Activated CD8-positive, alpha-beta T cell treated with anti-CD3 and anti-CD28 coated beads, Interleukin-2, amount 10 ng/mL, durations not matched to agents 7 days and 5 days (primary cell): ENCODE measurements around the gene MBD6. TPM values are rescaled to one million over a fixed set of nuclear protein-coding genes. Genes with fewer than 3 reads are reported as not detected.

Experiments used
- ATAC-seq: fragments of 150-1000 bp; cut with Tn5 transposase; one replicate; pipeline ENCODE4 v1.10.0; 2021; ENCODE audit warnings: moderate library complexity
- CTCF ChIA-PET: fragments of 350-600 bp; sonication (Branson Sonifier 250); formaldehyde crosslinking; loops from one replicate; lab custom pipeline; 2021; ENCODE audit warnings: antibody characterized with exemption; lab: Charles Lee
- POLR2A ChIA-PET: fragments of 350-600 bp; sonication (Branson Sonifier 250); formaldehyde crosslinking; loops from one replicate; lab custom pipeline; 2021; ENCODE audit warnings: antibody characterized with exemption; lab: Charles Lee
- DNase-seq: peaks from one replicate; pipeline ENCODE4 v3.0.0-alpha.2; 2020
- H3K27ac Mint-ChIP-seq: one replicate; pipeline ENCODE4 v1.8.0; 2021; ENCODE audit warnings: mild to moderate bottlenecking, mixed read lengths
- H3K27me3 Mint-ChIP-seq: one replicate; pipeline ENCODE4 v1.8.0; 2021; ENCODE audit warnings: low read depth, mixed read lengths
- H3K36me3 Mint-ChIP-seq: one replicate; pipeline ENCODE4 v1.8.0; 2021; ENCODE audit warnings: low read depth, mixed read lengths
- H3K4me1 Mint-ChIP-seq: one replicate; pipeline ENCODE4 v1.8.0; 2021; ENCODE audit warnings: low read depth, mixed read lengths
- H3K4me3 Mint-ChIP-seq: one replicate; pipeline ENCODE4 v1.8.0; 2021; ENCODE audit warnings: mild to moderate bottlenecking, mixed read lengths
- H3K9me3 Mint-ChIP-seq: one replicate; pipeline ENCODE4 v1.8.0; 2022; ENCODE audit warnings: mixed read lengths; ENCODE audit not compliant: insufficient read depth
- total RNA-seq, 2 experiments: library from RNA; stranded (reverse); gene quantifications; one replicate each; pipeline ENCODE4 v1.2.3, GENCODE V29; 2021

MBD6 gene
- total RNA-seq, 2 experiments from 2014 or later, result 68.4 to 71.4 TPM

DNA sequence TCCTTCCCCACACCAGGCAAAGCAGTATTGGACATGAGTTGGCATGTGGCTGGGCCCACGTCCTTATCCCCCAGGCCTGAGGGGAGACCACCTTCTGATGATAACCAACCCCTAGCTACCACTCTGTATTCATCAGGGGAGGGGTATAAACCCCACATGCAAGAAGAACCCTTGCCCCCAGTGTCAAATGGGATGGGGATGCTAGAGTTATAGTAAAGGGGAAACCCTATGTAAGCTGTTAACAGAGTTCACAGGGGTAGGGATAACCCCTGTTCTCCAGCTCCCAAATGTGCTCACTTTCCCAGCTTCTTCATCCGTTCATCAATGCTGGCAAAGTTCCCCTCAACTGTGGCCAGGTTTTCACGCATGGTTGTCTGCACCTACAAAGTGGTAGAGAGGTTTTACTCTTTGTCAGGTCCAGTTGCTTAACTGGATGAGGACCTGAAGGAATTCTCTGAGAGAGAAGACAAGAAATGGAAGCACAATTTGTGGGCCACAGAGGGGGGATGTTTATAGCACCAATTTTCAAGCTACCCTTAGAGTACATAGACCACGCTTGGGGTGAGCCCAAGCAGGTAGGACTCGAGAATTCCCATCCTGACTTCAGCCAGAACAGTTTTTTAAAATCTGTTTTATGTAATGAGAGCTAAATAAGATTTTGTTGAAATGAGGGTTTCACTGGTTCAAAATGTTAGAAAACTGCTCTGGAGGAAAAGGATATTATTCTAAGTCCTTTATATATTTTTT is 7.9 kb downstream of the MBD6 start:
- Mint-ChIP-seq H3K4me1 (peaks cover 7% of the 10 kb centered on the region), H3K27me3 (no peaks in the 10 kb centered on the region), H3K4me3 (no peak overlapping the region), H3K36me3 (peaks cover 58% of the 10 kb centered on the region), H3K9me3 (no peaks in the 10 kb centered on the region), H3K27ac (no peak overlapping the region)
- DNase-seq, result no peak
- ChIA-PET POLR2A (interaction anchor here (0.7 to 2.7 kb wide), 2 partner anchors 10 to 101 kb away, joined by 3 to 9 read pairs; partner anchors contain the start of gene DDIT3), CTCF (interaction anchor here (1.2 to 2.0 kb wide), 3 partner anchors 8 to 90 kb away, joined by 3 to 4 read pairs (median 4); partner anchors contain the start of gene DCTN2)
- no peak for ATAC-seq

DNA sequence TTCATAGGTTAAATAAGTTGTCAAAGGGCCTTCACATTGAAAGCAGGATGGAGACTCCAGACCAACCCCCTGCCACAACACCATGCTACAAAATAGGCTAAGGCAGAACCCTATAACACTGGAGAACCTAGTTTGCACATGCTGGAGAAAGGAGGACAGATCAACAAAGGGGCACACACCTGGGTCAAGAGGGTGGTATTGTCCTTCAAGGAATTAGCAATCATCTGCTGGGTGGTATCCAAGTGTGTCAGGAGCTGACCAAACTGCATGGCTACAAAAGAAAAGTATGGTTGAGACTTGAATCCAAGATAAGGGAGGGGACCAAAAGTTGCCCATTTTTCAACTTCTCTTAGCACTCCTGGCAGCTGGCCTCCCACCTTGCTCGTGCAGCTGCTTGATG is 9.2 kb downstream of the MBD6 start:
- peaks cover 3% of the 10 kb centered on the region for H3K4me1 Mint-ChIP-seq
- peaks cover 54% of the 10 kb centered on the region for H3K36me3 Mint-ChIP-seq
- H3K4me3 Mint-ChIP-seq, result no peak overlapping the region
- no peak for DNase-seq
- POLR2A ChIA-PET, result interaction anchor here (2.7 to 6.6 kb wide), 2 partner anchors 8 to 12 kb away, joined by 9 to 29 read pairs; partner anchors contain the start of gene DDIT3
- no peaks in the 10 kb centered on the region for H3K27me3 Mint-ChIP-seq
- peak overlapping the region; percentile 39 for H3K27ac Mint-ChIP-seq
- no peaks in the 10 kb centered on the region for H3K9me3 Mint-ChIP-seq
- CTCF ChIA-PET, result interaction anchor here (2.0 kb wide), 1 partner anchor 15 kb away, joined by 4 read pairs; the partner anchor contains the start of gene DCTN2
- ATAC-seq, result no peak

DNA sequence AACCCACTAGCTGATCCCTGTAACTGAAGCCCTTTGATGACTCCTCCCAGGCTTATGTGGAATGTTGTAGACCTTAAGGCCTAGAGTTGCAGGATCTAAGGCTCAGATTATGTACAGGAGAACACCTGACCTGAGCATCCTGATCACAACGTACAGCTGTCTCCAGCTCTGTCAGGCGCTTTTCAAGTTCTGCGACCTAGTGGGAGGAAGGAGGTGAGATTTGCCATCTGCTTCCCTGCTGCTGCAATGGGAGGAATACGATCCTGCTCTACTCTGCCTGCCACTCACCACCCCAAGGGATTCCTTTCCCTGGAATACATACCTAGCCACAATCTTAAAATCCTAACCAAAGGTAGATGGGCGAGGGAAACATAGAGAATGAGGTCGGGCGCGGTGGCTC is 10.5 kb downstream of the MBD6 start:
- peaks cover under 1% of the 10 kb centered on the region for H3K4me1 Mint-ChIP-seq
- no peak overlapping the region for H3K4me3 Mint-ChIP-seq
- POLR2A ChIA-PET, result interaction anchor here (2.7 to 6.6 kb wide), 2 partner anchors 9 to 13 kb away, joined by 9 to 29 read pairs; partner anchors contain the start of gene DDIT3
- peaks cover 55% of the 10 kb centered on the region for H3K36me3 Mint-ChIP-seq
- no peak for ATAC-seq
- CTCF ChIA-PET, result interaction anchor here (1.6 kb wide), 1 partner anchor 71 kb away, joined by 3 read pairs; no protein-coding TSS in a partner anchor
- H3K9me3 Mint-ChIP-seq, result no peaks in the 10 kb centered on the region
- no peak for DNase-seq
- no peaks in the 10 kb centered on the region for H3K27me3 Mint-ChIP-seq
- H3K27ac Mint-ChIP-seq, result no peak overlapping the region

DNA sequence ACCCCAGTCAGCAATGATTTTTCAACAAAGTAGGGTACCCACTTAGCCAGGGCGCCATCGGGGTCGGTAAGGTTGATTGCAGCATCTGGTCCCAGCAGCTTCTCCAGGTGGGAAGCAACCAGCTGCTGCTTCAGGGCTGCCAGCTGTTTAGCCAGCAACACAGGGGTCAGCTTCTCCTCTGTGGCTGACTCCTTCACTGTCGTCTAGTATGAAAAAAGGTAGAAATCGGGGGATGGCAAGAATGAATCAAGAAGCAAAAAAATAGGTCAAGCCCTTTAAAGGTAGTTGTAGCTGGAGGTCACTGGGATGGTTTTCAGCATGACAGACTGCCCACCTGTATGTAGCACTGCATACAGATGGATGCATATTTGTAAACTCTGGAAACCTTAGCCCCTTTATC is 11.6 kb downstream of the MBD6 start:
- DNase-seq (no peak), ATAC-seq (no peak)
- Mint-ChIP-seq H3K4me3 (no peak overlapping the region), H3K9me3 (no peaks in the 10 kb centered on the region), H3K27ac (no peak overlapping the region), H3K27me3 (no peaks in the 10 kb centered on the region), H3K4me1 (peaks cover 2% of the 10 kb centered on the region), H3K36me3 (peaks cover 60% of the 10 kb centered on the region)
- POLR2A ChIA-PET, result interaction anchor here (1.9 to 6.6 kb wide), 2 partner anchors 10 kb away, joined by 5 to 29 read pairs; no protein-coding TSS in a partner anchor
- CTCF ChIA-PET, result interaction anchor here (1.3 to 1.6 kb wide), 2 partner anchors 10 to 72 kb away, joined by 3 to 6 read pairs; no protein-coding TSS in a partner anchor

DNA sequence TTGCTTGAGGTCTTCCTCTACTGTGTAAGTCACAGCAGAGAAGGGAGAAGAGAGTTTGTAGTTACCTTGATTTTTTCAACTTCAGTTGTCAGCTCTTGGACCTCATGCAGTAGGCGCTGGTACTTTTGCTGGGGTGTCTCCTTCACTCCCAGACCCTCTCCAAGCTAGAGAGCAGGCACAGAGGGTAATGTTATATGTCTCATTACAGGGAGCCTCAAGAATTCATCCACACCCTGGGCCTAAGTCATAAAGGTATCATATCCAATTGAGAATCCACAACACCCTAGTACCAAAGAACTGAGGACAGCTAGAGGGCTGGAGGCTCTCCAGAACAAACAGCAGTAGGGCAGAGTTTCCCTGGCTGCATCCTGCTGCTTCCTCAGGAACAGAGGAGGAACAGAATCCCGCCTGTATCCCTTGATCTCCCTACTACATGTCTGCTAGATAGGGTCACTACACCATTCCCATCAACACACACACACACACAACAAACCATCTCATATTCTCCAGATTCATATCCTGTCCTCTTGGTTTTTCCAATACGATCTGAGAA is 12.4 kb downstream of the MBD6 start:
- POLR2A ChIA-PET, result interaction anchor here (1.9 to 6.6 kb wide), 2 partner anchors 9 to 11 kb away, joined by 5 to 29 read pairs; no protein-coding TSS in a partner anchor
- Mint-ChIP-seq H3K27me3 (no peaks in the 10 kb centered on the region), H3K36me3 (peaks cover 55% of the 10 kb centered on the region), H3K27ac (no peak overlapping the region), H3K4me1 (peaks cover 2% of the 10 kb centered on the region), H3K9me3 (no peaks in the 10 kb centered on the region), H3K4me3 (no peak overlapping the region)
- ATAC-seq (no peak), DNase-seq (no peak)
- CTCF ChIA-PET, result interaction anchor here (1.3 kb wide), 1 partner anchor 11 kb away, joined by 6 read pairs; no protein-coding TSS in a partner anchor

DNA sequence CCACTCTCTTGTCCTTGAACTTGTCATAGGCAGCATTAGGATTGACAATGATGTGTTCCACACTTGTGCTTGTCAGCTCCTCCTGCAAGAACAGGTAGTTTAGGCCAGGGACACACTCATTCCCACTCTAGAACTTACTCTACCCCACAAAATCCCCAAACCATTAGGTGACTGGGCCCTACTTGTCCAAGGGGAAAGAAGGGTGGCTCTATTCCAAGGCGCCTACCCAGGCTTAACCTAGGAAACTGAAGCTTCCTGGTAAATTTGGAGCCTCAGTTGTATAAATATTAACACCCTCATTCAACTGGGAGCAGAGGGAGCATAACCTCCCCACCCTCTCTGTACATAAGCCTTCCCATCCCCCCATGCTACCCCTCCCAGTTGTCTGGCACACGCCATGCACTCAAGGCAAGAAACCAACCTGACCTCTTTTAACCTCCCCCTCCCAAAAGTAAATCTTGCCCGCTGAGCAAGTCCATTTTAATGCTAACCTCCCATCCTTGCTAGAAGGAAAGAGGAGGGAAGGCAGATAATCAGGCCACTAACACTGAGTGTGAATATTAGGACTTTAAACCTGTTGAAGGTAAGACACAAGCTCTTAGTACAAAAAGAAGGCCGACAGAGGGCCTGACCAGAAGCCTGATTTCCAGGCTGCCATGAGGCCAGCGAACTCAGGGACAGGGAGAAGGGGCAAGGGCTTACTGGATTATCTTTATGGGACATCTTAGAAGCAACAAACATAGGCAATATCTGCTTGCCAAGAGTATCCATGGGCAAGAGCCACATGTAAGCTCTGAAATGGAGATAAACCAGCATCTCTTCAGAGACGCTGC is 13.4 kb downstream of the MBD6 start:
- ChIA-PET CTCF (interaction anchor here (3.8 kb wide), 2 partner anchors 10 to 76 kb away, joined by 12 to 16 read pairs; partner anchors contain the start of genes DCTN2 and GLI1), POLR2A (interaction anchor here (6.6 kb wide), 1 partner anchor 12 kb away, joined by 29 read pairs; no protein-coding TSS in a partner anchor)
- H3K27ac Mint-ChIP-seq, result peak overlapping the region; percentile 4
- ATAC-seq, result no peak
- no peaks in the 10 kb centered on the region for H3K27me3 Mint-ChIP-seq
- H3K36me3 Mint-ChIP-seq, result peaks cover 61% of the 10 kb centered on the region
- H3K4me3 Mint-ChIP-seq, result no peak overlapping the region
- no peaks in the 10 kb centered on the region for H3K9me3 Mint-ChIP-seq
- peaks cover 2% of the 10 kb centered on the region for H3K4me1 Mint-ChIP-seq
- no peak for DNase-seq

DNA sequence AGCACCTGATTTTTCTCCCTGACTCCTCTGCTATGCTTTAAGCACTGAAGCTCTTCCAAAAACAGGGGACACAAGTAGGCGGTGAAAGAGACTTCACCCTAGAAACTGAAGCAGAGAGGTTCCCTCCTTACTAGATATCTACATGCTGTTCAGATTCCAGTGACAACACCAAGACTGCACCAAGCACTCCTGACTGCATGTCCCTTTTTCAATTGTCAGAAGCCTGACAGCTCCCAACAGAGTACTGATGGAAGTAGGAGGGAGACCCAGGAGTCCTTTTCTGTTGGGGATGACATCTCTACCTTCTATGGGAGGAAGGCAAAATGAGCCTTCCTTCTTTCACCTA is 13.9 kb downstream of the MBD6 start:
- H3K9me3 Mint-ChIP-seq, result no peaks in the 10 kb centered on the region
- peaks cover 58% of the 10 kb centered on the region for H3K36me3 Mint-ChIP-seq
- ATAC-seq (no peak), DNase-seq (no peak)
- ChIA-PET CTCF (interaction anchor here (3.8 kb wide), 2 partner anchors 10 to 77 kb away, joined by 12 to 16 read pairs; partner anchors contain the start of genes DCTN2 and GLI1), POLR2A (interaction anchor here (6.6 kb wide), 1 partner anchor 12 kb away, joined by 29 read pairs; no protein-coding TSS in a partner anchor)
- no peaks in the 10 kb centered on the region for H3K27me3 Mint-ChIP-seq
- peaks cover 2% of the 10 kb centered on the region for H3K4me1 Mint-ChIP-seq
- no peak overlapping the region for H3K27ac Mint-ChIP-seq
- H3K4me3 Mint-ChIP-seq, result no peak overlapping the region

DNA sequence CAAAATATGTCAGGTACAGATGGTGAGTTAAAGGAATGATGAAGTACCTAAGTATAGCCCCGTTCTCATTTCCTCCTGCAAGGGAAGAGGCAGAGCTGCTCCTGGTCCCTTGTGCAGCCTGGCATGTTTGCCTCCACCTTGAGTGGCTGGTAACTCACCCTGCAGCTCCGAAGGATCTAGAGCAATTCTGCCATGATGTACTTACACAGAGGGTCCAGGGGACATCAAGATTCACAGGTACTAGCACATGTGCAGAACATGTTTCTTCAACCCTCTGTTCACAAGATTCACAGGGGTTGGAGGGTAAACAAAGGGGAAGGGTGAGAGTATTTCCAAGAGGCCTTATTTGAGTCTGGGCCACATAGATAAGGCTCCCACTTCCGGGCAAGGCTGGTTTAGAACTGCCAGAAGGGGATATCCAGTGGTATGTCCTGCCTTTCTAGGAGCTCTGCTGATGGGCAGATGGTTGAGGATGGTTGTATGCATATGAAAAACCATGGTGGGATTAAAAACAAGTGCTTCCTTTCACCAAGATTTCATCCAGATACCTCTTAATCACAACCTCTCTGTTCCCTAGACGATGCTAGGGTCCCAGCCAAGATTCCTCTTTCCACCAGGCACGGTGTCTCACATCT is 16.6 kb downstream of the MBD6 start:
- peaks cover 13% of the 10 kb centered on the region for H3K4me1 Mint-ChIP-seq
- ATAC-seq, result no peak
- CTCF ChIA-PET, result interaction anchor here (0.8 to 3.8 kb wide), 6 partner anchors 7 to 87 kb away, joined by 3 to 16 read pairs (median 4); partner anchors contain the start of genes DCTN2 and GLI1

DNA sequence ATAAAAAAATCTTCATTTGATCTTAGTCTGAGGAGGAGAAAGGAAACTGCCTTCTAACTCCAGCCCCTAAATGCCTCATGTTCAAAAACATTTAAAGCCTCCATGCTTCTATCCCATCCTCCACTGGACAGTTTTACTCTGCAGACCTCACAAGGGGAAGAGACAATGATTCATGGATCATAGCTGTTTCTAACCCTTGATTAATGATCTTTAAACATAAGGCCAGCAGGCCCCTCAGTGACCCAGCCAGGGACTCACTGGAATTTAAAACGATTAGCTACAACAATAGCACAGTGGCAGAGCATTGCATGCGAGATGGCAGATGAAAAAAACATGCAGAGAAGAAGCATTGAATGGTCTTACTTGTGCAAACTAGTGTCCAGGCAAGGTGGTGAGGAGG is 18.4 kb downstream of the MBD6 start:
- no peaks in the 10 kb centered on the region for H3K27me3 Mint-ChIP-seq
- H3K36me3 Mint-ChIP-seq, result peaks cover 41% of the 10 kb centered on the region
- DNase-seq (no peak), ATAC-seq (no peak)
- H3K4me1 Mint-ChIP-seq, result peaks cover 28% of the 10 kb centered on the region
- no peak overlapping the region for H3K4me3 Mint-ChIP-seq
- ChIA-PET CTCF (interaction anchor here (1.2 kb wide), 1 partner anchor 83 kb away, joined by 5 read pairs; no protein-coding TSS in a partner anchor), POLR2A (interaction anchor here (1.2 kb wide), 1 partner anchor 16 kb away, joined by 4 read pairs; no protein-coding TSS in a partner anchor)
- no peaks in the 10 kb centered on the region for H3K9me3 Mint-ChIP-seq
- H3K27ac Mint-ChIP-seq, result no peak overlapping the region

More for the DNA sequence above, 16.6 kb downstream of the MBD6 start:
- no peaks in the 10 kb centered on the region for H3K27me3 Mint-ChIP-seq
- H3K27ac Mint-ChIP-seq, result peak overlapping the region; percentile 22
- no peak for DNase-seq
- no peak overlapping the region for H3K4me3 Mint-ChIP-seq
- H3K36me3 Mint-ChIP-seq, result peaks cover 39% of the 10 kb centered on the region
- POLR2A ChIA-PET, result interaction anchor here (1.2 kb wide), 1 partner anchor 14 kb away, joined by 4 read pairs; no protein-coding TSS in a partner anchor
- H3K9me3 Mint-ChIP-seq, result no peaks in the 10 kb centered on the region

DNA sequence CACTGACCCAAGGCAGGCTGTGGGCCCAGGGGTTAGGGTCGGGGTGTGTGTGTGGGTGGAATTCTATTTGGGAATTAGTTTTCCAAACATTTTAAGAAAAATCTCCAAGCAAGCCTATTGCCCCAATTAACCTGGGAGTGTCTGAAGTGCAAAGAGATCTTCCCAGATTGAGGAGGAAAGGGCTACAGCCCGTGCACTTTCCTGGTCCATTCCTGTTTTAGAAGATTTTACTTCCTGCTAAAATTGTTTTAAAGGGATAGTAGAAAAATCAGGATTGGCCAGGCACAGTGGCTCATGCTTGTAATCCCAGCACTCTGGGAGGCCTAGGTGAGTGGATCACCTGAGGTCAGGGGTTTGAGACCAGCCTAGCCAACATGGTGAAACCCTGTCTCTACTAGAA is 19.1 kb downstream of the MBD6 start:
- no peak overlapping the region for H3K27ac Mint-ChIP-seq
- DNase-seq (no peak), ATAC-seq (no peak)
- peaks cover 42% of the 10 kb centered on the region for H3K36me3 Mint-ChIP-seq
- H3K4me1 Mint-ChIP-seq, result peaks cover 31% of the 10 kb centered on the region
- H3K27me3 Mint-ChIP-seq, result no peaks in the 10 kb centered on the region
- H3K9me3 Mint-ChIP-seq, result no peaks in the 10 kb centered on the region
- POLR2A ChIA-PET, result interaction anchor here (1.2 kb wide), 1 partner anchor 17 kb away, joined by 4 read pairs; no protein-coding TSS in a partner anchor
- H3K4me3 Mint-ChIP-seq, result no peak overlapping the region
- CTCF ChIA-PET, result no interaction called here
